GM21381 (cell line): ENCODE data around the gene HELZ.
"Not testable (repeated sequence)": the region's sequence is repeated elsewhere in the genome, so short reads cannot be mapped to it uniquely, and the experiment has no call there.

Source experiments
- ATAC-seq: cut with Tn5 transposase; IDR thresholded peaks from one replicate; pipeline ENCODE4 v1.9.1; 2021; ENCODE audit warnings: mild to moderate bottlenecking, moderate library complexity; ENCODE audit not compliant: unreplicated experiment

Gene HELZ

DNA sequence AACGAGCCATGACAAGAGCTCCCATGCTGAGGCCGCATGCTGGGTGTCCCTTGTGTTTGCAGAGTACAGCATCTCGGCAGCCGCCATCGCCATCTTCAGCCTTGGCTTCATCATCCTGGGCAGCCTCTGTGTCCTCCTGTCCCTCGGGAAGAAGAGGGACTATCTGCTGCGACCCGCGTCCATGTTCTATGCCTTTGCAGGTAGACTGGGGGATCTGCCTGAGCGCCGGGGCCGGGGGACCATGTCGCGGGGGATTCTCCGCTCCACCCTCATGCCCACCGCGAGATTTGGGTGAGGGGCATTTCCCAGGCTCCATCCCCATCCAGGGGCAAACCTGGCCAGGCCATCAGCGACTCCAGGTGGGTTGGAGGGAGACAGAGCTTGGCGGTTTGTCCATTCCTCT, 190.0 kb downstream of the HELZ start:
- no peak for ATAC-seq

GRCh38 chr17:67054608-67055007, 190.4 kb downstream of the HELZ start:
- ATAC-seq = no peak

- no peak for ATAC-seq
Measured at GRCh38 chr17:67054011-67054591, 190.9 kb downstream of the HELZ start.

DNA sequence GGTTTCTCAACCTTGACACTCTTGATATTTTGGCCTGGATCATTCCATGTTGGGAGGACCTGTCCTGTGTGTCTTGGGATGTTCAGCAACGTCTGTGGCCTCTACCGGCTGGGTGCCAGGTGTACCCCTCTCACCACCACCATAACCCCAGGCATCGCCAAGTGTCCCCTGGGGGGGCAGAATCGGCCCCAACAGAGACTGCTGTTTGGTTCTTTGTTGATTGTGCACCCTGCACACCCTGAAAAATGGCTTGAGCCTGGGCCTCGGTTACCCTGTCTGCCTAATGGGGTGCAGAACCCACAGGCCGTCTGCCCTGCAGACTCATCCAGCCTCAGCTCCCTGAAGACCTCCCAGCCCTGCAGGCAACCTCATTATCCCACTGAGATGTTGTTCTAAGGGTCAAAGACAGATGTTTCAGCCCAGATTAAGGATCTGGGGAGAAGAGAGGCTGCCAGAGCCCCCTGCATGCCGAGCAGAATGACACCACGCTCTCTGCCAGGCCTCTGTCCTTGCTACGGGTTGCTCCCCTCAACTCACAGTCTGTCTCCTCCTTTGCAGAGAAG, 191.5 kb downstream of the HELZ start:
- no peak for ATAC-seq

- ATAC-seq = no peak
Measured at GRCh38 chr17:67052720-67053437, 192.1 kb downstream of the HELZ start.

GRCh38 chr17:67051837-67052236, 193.2 kb downstream of the HELZ start:
- no peak for ATAC-seq

GRCh38 chr17:67051155-67051538, 193.8 kb downstream of the HELZ start:
- ATAC-seq = no peak

DNA sequence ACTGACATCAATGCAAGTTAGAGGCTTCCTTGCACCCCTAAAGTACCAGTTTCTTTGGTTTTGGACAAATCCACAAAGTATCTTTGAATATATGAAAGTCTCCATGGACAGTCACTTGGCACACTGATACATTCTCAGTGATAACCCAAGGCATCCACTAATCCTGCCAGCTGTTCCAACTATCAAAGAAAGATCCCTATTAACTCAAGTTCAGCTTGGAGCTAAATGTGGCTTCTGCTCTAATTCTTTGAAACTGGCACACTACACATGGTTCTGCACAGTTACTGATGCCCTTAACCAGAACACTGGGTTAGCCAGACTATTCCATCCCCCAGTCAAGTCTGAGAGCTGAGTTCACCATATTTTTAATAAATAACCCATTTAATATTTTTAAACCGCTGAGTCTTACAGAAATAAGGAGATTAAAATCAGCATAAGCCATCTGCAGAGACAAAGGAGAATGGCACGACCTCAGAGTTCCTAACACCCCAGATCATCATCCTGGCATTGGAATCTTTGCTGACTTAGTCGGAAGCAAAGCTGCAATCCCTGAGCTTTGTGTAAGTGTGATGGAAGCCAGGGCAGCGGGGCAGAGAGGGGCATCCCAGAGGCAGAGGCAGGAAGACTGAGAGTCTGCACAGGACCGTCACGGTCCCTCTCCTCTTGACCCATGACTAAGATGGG, 194.4 kb downstream of the HELZ start:
- ATAC-seq = no peak

GRCh38 chr17:67050066-67050465, 194.9 kb downstream of the HELZ start:
- ATAC-seq = no peak

- ATAC-seq = no peak
Measured at GRCh38 chr17:67049025-67049739, 195.8 kb downstream of the HELZ start.

- no peak for ATAC-seq
Measured at GRCh38 chr17:67047382-67047781, 197.6 kb downstream of the HELZ start.

GRCh38 chr17:67046398-67046797, 198.6 kb downstream of the HELZ start:
- ATAC-seq = no peak

DNA sequence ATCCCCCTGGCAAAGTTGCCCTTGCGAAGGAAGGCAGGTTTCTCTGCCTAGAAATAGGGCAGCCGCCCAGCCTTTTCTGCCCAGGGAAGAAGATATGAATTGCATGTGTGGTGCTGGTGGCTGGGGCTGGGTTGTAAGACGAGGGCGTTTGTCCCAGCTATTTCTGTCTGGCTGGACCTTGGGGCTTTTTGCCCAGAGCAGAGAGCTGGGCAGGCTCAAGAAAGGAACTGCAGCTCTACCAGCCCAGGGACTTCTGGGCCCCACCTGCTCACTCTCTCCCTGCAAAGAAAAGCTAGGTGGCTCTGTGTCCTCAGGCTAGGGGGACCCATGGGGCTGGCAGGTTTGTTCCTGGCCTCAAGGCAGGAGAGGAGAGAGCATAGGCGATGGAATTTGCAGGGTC, 200.1 kb downstream of the HELZ start:
- no peak for ATAC-seq

DNA sequence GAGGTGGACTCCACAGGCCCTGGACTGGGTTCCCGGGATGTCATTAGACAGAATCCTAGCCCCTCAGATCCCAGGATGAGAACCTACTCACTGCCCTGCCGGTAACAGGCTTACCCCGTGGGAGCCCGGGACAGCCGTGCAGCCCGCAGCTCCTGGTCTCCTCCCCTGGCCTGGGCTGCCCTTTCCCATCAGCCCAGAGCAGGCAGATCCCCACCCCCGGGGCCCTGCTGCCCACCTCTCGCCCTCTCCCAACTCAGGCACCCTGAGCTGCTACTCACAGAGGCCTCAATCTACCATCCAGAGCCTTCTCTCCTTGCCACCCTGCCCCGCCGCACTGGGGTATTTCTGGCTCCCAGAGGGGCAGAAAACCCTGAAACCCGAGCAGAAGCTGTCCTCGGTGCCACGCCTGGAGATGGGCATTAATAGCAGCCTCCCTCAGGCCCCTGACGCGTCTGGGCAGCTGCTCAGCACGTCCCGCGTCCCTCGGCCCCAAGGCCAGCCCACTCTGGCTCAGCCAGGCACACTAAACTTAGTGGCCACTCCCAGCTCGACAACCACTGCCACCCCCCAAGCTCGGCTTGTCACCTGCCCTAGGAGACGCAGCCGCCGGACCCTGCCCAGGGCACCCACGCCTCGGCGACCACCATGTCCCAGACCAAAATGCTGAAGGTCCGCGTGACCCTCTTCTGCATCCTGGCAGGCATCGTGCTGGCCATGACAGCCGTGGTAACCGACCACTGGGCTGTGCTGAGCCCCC, 200.8 kb downstream of the HELZ start, which contains the start of gene CACNG1:
Gene CACNG1 (plus strand): TSS at position 539 of the 757 bp plus-strand sequence. CDS start 107 bp downstream, at position 646.
- ATAC-seq = no peak

DNA sequence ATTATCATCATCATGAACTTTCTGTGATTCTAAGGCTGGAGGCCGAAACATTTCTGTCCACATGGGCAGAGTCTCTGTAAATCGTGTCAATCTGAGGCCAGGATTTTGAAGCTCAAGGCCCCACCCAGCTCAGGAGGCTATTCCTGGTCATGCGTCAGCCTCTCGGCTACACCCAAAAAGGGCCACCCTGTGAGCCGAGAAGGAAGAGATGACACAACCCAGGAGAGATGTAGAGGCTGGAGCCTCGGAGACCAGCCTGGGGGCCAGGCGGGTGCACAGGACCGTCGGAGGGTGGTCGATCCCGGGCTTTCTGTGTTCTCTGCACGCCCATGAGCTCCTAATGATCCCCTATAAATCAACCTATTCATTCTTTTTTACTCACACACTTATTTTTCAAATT, 201.7 kb downstream of the HELZ start:
- no peak for ATAC-seq

DNA sequence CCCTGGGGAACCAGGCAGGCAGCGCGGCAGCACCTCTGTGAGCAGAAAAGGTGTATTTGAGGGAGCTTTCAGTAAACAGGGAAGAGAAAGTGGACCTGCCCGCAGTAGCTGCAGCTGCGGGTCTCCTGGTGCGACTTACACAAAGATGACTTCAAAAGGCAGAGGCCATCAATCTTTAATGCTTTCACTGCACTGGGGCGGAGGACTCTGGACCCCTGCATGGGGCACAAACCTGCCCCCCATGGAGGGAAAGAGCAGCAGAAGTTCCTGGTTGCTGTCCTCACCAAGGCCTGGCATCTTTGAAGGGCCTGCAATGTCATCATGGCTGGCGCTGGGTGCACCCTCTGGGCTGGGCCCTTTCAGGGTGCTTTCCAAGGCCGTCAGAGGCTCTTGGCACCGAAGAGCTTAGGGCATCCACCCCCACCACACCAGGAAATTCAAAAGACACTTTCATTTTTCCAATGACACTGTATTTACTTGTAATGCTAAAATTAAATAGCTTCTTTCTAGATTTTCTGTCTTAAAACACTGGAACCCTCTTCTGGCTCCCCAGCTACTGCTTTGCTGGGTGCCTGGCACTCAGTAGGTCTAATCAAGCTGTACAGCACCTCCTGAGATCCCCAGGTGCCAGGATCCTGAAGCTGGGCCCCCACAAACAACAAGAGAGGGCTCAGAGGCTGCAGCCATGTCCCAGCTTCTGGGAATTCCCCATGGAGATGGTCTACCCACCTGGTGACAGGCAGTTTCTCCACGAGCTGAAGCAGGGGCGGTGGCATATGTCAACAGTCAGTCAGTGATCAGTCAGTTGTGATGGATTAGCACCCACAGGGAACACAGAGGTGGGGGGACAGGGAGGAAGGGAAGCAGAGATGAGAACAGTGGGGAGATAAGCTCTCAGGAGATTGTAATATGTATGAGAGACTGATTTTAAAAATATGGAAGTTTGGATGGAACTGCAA, 202.8 kb downstream of the HELZ start:
- ATAC-seq = no peak

DNA sequence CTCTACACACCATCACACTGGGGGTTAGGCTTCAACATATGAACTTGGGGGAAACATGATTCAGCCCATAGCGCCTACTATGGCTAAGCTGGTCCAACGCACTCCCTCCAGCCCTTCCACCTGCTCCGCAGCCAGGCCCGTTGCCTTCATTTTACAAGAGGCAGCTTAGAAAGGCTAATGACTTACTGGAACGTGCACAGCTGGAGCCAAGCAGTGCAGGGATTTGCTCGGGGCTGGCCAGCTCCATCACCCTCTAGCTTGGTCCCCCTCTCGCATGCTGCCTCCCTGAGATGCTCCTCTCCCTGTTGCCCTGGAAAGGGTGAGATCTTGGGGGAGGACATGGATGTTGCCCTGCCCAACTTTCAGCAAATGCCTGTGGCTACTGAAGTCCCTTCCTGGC, 203.5 kb downstream of the HELZ start:
- no peak for ATAC-seq

- not testable (repeated sequence) for ATAC-seq
Measured at GRCh38 chr17:67041119-67041518, 203.9 kb downstream of the HELZ start.

DNA sequence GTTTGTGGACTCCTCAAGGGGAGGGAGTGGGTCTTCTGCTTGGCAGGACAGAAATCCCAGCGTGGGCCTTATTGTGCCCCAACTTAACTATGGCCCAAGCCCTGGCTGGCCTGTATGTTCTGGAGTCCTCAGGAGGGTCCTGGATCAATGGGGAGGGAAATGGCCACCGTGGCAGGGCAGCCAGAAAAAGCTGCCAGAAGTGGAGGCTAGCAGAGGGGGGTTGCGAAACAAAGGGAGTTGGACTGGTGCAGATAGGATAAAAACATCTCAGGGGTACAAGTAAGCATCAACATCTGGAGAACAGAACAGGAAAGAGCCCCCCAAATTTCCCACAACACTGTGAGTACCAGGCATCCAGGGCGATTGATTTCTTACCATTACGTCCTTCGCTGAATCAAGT, 204.3 kb downstream of the HELZ start:
- ATAC-seq = no peak
